Measurements from ENCODE around the gene WNK2. TPM values are rescaled to one million over a fixed set of nuclear protein-coding genes. Genes with fewer than 3 reads are reported as not detected.

The WNK2 gene
- total and polyA plus RNA-seq, 2 of the 4 experiments (the other 2 are of a cell fraction) = not detected

- H3K9me1 ChIP-seq (ENCODE audit: insufficient read depth, low read length) = no peaks in the 10 kb centered on the region
- POLR2A ChIA-PET (ENCODE audit: unreplicated experiment) = no interaction called here
- no peak overlapping the region for H2BK120ac ChIP-seq (ENCODE audit: low read depth, low read length)
- no peak overlapping the region for H4K5ac ChIP-seq (ENCODE audit: low read depth, low read length)
- BruUV-seq (replicated peaks) = no TSS peak
- intact Hi-C loops (cut with micrococcal nuclease) = no loop called here
- no CpG with 5 or more reads among the region's 3 CpGs for WGBS, 2 experiments (ENCODE audit: extremely low coverage in 2 of 2, insufficient read length in 1 of 2)
- H3K4ac ChIP-seq (ENCODE audit: low read depth, low read length) = no peak overlapping the region
- no peak overlapping the region for H3K23ac ChIP-seq (ENCODE audit: low read depth, low read length)
- no peak overlapping the region for H2AK5ac ChIP-seq (ENCODE audit: low read depth, low read length)
- H2BK20ac ChIP-seq (ENCODE audit: low read depth, low read length) = no peak overlapping the region
- in situ Hi-C loops (cut with MboI; ENCODE audit: low sequenced_read_pairs) = no loop called here
- TF ChIP-seq NFE2L2 (IDR thresholded peaks at IDR 0.05; ENCODE audit: low read depth, low read length) = no peak
- TF ChIP-seq MXI1 (IDR thresholded peaks at IDR 0.05; ENCODE audit: borderline replicate concordance, low read depth, low read length) = no peak
- TF ChIP-seq USF2 (IDR thresholded peaks at IDR 0.05; ENCODE audit: low read depth, low read length) = no peak
- no peak for TF ChIP-seq BHLHE40 (IDR thresholded peaks at IDR 0.05; ENCODE audit: low read depth, low read length)
- no peak for TF ChIP-seq RAD21 (IDR thresholded peaks at IDR 0.05; ENCODE audit: low read length)
- TF ChIP-seq RFX5 (IDR thresholded peaks at IDR 0.05; ENCODE audit: low read depth, low read length) = no peak
- no peak for TF ChIP-seq MAZ (IDR thresholded peaks at IDR 0.05; ENCODE audit: borderline replicate concordance, low read depth, low read length)
- TF ChIP-seq CHD1 (IDR thresholded peaks at IDR 0.05; ENCODE audit: low read depth, low read length) = no peak
- no peak for TF ChIP-seq FOS (IDR thresholded peaks at IDR 0.05; ENCODE audit: low read depth, low read length)
- TF ChIP-seq CEBPB (IDR thresholded peaks at IDR 0.05; ENCODE audit: low read depth, low read length) = no peak
- H4K91ac ChIP-seq (ENCODE audit: insufficient read depth, low read depth, low read length) = no peak overlapping the region
- H3K36me3 ChIP-seq (ENCODE audit: control insufficient read depth, insufficient read depth, low read length) = no peaks in the 10 kb centered on the region
- H3K9me3 ChIP-seq (ENCODE audit: control insufficient read depth, insufficient read depth, low read length) = peaks cover 3% of the 10 kb centered on the region; the same call in 1 of the 2 replicates
- CTCF ChIA-PET = no interaction called here
- no peak overlapping the region for H3K14ac ChIP-seq (replicated peaks; ENCODE audit: low read depth, low read length)
- ATAC-seq (ENCODE audit: low read depth) (no peak), DNase-seq (no peak)
- H3K4me3 ChIP-seq (ENCODE audit: insufficient read depth, low read depth, low read length) = no peak overlapping the region
- no peak overlapping the region for H3K56ac ChIP-seq (ENCODE audit: extremely low read depth, insufficient read depth, low read length)
- no peak overlapping the region for H2AFZ ChIP-seq (replicated peaks; ENCODE audit: low read length, poor library complexity)
- H2BK15ac ChIP-seq (ENCODE audit: low read depth, low read length) = no peak overlapping the region
- H2AK9ac ChIP-seq (replicated peaks; ENCODE audit: low read depth, low read length, poor library complexity) = no peak overlapping the region
- no peak overlapping the region for H3K27ac ChIP-seq (ENCODE audit: insufficient read depth, low read length)
- H3K4me2 ChIP-seq (ENCODE audit: low read depth, low read length) = no peak overlapping the region
- H2BK5ac ChIP-seq (ENCODE audit: low read depth, low read length, poor library complexity, severe bottlenecking) = no peak overlapping the region
- H3K18ac ChIP-seq (ENCODE audit: low read depth, low read length) = no peak overlapping the region
- H3K9ac ChIP-seq (ENCODE audit: low read depth, low read length) = no peak overlapping the region
- dilution Hi-C loops (cut with HindIII; ENCODE audit: low sequenced_read_pairs, unreplicated experiment) = no loop called here
- no peaks in the 10 kb centered on the region for H3K79me1 ChIP-seq (ENCODE audit: low read depth in 1 of 2, low read length in 2 of 2)
- H4K8ac ChIP-seq (ENCODE audit: low read depth in 2 of 2, low read length in 2 of 2) = no peak overlapping the region
- H4K20me1 ChIP-seq (ENCODE audit: insufficient read depth, low read length) = no peaks in the 10 kb centered on the region
- H3K4me1 ChIP-seq (ENCODE audit: control insufficient read depth, insufficient read depth, low read length) = no peaks in the 10 kb centered on the region
- H3K27me3 ChIP-seq (ENCODE audit: control insufficient read depth, insufficient read depth, low read length) = peaks cover 13% of the 10 kb centered on the region
Observed at GRCh38 chr9:93194641-93195040, 10.7 kb downstream of the WNK2 start.

All from IMR-90 (cell line).